Osteocyte (in vitro differentiated cells): ENCODE results near the gene C11orf24. TPM values are rescaled to one million over a fixed set of nuclear protein-coding genes. Genes with fewer than 3 reads are reported as not detected.
"Not testable (repeated sequence)": the region's sequence is repeated elsewhere in the genome, so short reads cannot be mapped to it uniquely, and the experiment has no call there.

Source experiments
- DNase-seq: peaks from one replicate; pipeline ENCODE4 v3.0.0; 2021; ENCODE audit warnings: mixed read lengths; ENCODE audit not compliant: unreplicated experiment; ENCODE audit errors: extremely low spot score
- H3K27ac Mint-ChIP-seq: one replicate; pipeline ENCODE4 v1.8.0; 2021; ENCODE audit warnings: mild to moderate bottlenecking, mixed read lengths; ENCODE audit not compliant: unreplicated experiment
- H3K27me3 Mint-ChIP-seq: one replicate; pipeline ENCODE4 v1.8.0; 2021; ENCODE audit warnings: mixed read lengths; ENCODE audit not compliant: unreplicated experiment
- H3K36me3 Mint-ChIP-seq: one replicate; pipeline ENCODE4 v1.8.0; 2021; ENCODE audit warnings: mixed read lengths; ENCODE audit not compliant: unreplicated experiment
- H3K4me1 Mint-ChIP-seq: one replicate; pipeline ENCODE4 v1.8.0; 2021; ENCODE audit warnings: mixed read lengths; ENCODE audit not compliant: unreplicated experiment
- H3K4me3 Mint-ChIP-seq: one replicate; pipeline ENCODE4 v1.8.0; 2021; ENCODE audit warnings: mild to moderate bottlenecking, moderate library complexity, mixed read lengths; ENCODE audit not compliant: unreplicated experiment
- H3K9me3 Mint-ChIP-seq: one replicate; pipeline ENCODE4 v1.8.0; 2021; ENCODE audit warnings: mixed read lengths; ENCODE audit not compliant: unreplicated experiment
- CTCF ChIP-seq: fragments of 200-600 bp; sonication (generic); IDR thresholded peaks from 2 replicates; pipeline ENCODE4 v1.5.0; 2021; ENCODE audit warnings: antibody characterized with exemption, mild to moderate bottlenecking, moderate library complexity
- total RNA-seq: library from RNA; stranded (reverse); gene quantifications from 2 replicates; pipeline ENCODE4 v1.2.1, GENCODE V29; 2021

C11orf24 gene
- total RNA-seq, 1 donor from 2014 or later = 80.9 TPM

GRCh38 chr11:68255526-68255925, 16.2 kb downstream of the C11orf24 start:
- H3K4me3 Mint-ChIP-seq = no peak overlapping the region
- no peaks in the 10 kb centered on the region for H3K27me3 Mint-ChIP-seq
- H3K27ac Mint-ChIP-seq = peak overlapping the region; percentile 95
- H3K4me1 Mint-ChIP-seq = peaks cover 37% of the 10 kb centered on the region
- no peaks in the 10 kb centered on the region for H3K9me3 Mint-ChIP-seq
- TF ChIP-seq CTCF = no peak
- DNase-seq = no peak
- H3K36me3 Mint-ChIP-seq = peaks cover 1% of the 10 kb centered on the region

- DNase-seq = no peak
- Mint-ChIP-seq H3K4me3 (no peak overlapping the region), H3K27ac (no peak overlapping the region), H3K36me3 (no peaks in the 10 kb centered on the region), H3K4me1 (peaks cover 37% of the 10 kb centered on the region), H3K27me3 (no peaks in the 10 kb centered on the region), H3K9me3 (peaks cover 4% of the 10 kb centered on the region)
- no peak for TF ChIP-seq CTCF
These were observed 17.4 kb downstream of the C11orf24 start for GRCh38 chr11:68254421-68254820.

GRCh38 chr11:68251765-68252164, 20.0 kb downstream of the C11orf24 start:
- Mint-ChIP-seq H3K27ac (no peak overlapping the region), H3K27me3 (no peaks in the 10 kb centered on the region), H3K9me3 (peaks cover 7% of the 10 kb centered on the region), H3K4me3 (no peak overlapping the region), H3K36me3 (no peaks in the 10 kb centered on the region), H3K4me1 (peaks cover 20% of the 10 kb centered on the region)
- no peak for TF ChIP-seq CTCF
- DNase-seq = no peak

- H3K27ac Mint-ChIP-seq = not testable (repeated sequence)
These were observed 26.9 kb downstream of the C11orf24 start for GRCh38 chr11:68244912-68245311.

GRCh38 chr11:68243847-68244246, 27.9 kb downstream of the C11orf24 start:
- DNase-seq, H3K4me1 Mint-ChIP-seq, H3K4me3 Mint-ChIP-seq, H3K27me3 Mint-ChIP-seq, H3K9me3 Mint-ChIP-seq, H3K36me3 Mint-ChIP-seq, H3K27ac Mint-ChIP-seq: not testable (repeated sequence)

More at GRCh38 chr11:68244912-68245311, 26.9 kb downstream of the C11orf24 start:
- H3K4me1 Mint-ChIP-seq, H3K36me3 Mint-ChIP-seq, DNase-seq, H3K4me3 Mint-ChIP-seq, H3K27me3 Mint-ChIP-seq: not testable (repeated sequence)
- H3K9me3 Mint-ChIP-seq = peaks cover 13% of the 10 kb centered on the region

GRCh38 chr11:68242616-68243015, 29.2 kb downstream of the C11orf24 start:
- peaks cover 6% of the 10 kb centered on the region for H3K36me3 Mint-ChIP-seq
- peaks cover 4% of the 10 kb centered on the region for H3K27me3 Mint-ChIP-seq
- no peak for TF ChIP-seq CTCF
- peaks cover 6% of the 10 kb centered on the region for H3K9me3 Mint-ChIP-seq
- H3K4me1 Mint-ChIP-seq = peaks cover 4% of the 10 kb centered on the region
- no peak for DNase-seq
- H3K27ac Mint-ChIP-seq = no peak overlapping the region
- H3K4me3 Mint-ChIP-seq = no peak overlapping the region
